ENCODE measurements around the gene MOSMO. TPM values are rescaled to one million over a fixed set of nuclear protein-coding genes. Genes with fewer than 3 reads are reported as not detected.

The MOSMO gene
- total RNA-seq, 1 donor from 2014 or later = 13.1 TPM

DNA sequence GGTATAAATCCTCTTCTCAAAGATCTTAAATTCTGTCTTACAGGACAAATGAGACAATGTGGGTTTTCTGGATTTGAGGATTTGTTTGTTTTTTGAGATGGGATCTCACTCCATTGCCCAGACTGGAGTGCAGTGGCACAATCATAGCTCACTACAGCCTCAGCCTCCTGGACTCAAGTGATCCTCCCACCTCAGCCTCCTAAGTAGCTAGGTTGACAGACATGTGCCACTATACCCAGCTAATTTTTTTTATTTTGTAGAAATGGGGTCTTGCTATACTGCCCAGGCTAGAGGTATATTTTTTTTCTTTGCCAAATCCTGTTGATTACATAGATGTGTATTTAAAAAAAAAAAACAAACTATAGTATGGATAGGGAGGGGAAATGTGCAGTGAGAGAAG lies 122.6 kb downstream of the MOSMO start:
- DNase-seq (ENCODE audit: extremely low read depth, low read depth, low spot score) = no peak

DNA sequence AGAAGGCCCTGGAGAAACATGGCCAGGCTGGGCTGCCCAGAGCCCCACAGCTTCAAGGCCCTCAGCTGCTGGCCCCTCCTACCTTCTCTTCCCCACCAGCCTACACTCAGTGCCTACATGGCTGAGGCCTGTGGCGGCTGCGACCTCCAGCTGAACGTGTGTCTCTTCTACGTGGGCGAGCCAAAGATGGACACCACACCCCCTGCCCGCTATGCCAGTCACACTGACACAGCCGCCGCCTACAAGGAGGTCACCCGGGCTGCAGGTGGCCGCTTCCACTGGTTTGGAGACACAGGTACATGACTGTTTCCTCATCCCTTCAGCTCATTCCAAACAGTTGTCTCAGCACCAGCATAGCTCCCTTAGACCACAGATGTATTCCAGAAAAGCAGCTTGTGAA lies 124.9 kb downstream of the MOSMO start:
- no peak for DNase-seq (ENCODE audit: extremely low read depth, low read depth, low spot score)

Other genes starting within 250 kb of the MOSMO start
- gene NPIPB4, start 150.4 kb upstream of the MOSMO start, total RNA-seq = 17.1 and 50.2 TPM in 2 replicates
- gene UQCRC2, start 54.8 kb upstream of the MOSMO start, total RNA-seq = 134 and 164 TPM in 2 replicates
- gene PDZD9, start 7.0 kb upstream of the MOSMO start, total RNA-seq = not detected in 2 replicates
- not detected in 2 replicates for gene VWA3A, start 84.4 kb downstream of the MOSMO start, total RNA-seq
- gene SDR42E2, start 154.4 kb downstream of the MOSMO start, total RNA-seq = not detected in 2 replicates
- 20.6 and 26.5 TPM in 2 replicates for gene EEF2K, start 198.2 kb downstream of the MOSMO start, total RNA-seq